Measurements from ENCODE around the gene NQO2. TPM values are rescaled to one million over a fixed set of nuclear protein-coding genes. Genes with fewer than 3 reads are reported as not detected.
"Not testable (repeated sequence)": the region's sequence is repeated elsewhere in the genome, so short reads cannot be mapped to it uniquely, and the experiment has no call there.

NQO2 gene
- total and polyA plus RNA-seq, 4 experiments from 2014 or later, result 34.2 to 53.1 (median 42.8) TPM

DNA sequence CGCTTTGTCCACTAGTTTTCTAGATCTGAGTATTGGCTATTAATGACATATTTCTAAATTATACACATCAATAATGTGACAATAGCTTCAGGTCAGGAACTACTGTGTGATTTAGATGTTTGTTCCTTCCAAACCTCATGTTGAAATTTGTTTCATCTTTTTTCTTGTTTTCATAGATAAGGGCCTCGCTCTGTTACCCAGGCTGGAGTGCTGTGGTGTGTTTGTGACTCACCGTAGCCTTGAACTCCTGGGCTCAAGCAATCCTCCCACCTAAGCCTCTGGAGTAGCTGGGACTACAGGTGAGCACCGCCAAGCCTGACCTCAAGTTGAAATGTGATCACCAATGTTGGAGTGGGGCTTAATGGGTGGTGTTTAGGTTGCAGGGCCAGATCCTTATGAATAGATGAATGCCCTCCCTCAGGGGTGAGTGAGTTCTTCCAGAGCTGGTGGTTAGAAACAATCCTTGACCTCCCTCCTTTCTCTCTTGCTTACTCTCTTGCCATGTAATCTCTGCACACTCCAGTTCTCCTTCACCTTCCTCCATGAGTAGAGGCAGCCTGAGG lies 5.9 kb upstream of the NQO2 start:
- H3K27ac ChIP-seq (ENCODE audit: low read depth, low read length), result no peak overlapping the region
- peak overlapping the region in 2 of 7 donors; percentile 17 to 47 for H3K27ac Mint-ChIP-seq

DNA sequence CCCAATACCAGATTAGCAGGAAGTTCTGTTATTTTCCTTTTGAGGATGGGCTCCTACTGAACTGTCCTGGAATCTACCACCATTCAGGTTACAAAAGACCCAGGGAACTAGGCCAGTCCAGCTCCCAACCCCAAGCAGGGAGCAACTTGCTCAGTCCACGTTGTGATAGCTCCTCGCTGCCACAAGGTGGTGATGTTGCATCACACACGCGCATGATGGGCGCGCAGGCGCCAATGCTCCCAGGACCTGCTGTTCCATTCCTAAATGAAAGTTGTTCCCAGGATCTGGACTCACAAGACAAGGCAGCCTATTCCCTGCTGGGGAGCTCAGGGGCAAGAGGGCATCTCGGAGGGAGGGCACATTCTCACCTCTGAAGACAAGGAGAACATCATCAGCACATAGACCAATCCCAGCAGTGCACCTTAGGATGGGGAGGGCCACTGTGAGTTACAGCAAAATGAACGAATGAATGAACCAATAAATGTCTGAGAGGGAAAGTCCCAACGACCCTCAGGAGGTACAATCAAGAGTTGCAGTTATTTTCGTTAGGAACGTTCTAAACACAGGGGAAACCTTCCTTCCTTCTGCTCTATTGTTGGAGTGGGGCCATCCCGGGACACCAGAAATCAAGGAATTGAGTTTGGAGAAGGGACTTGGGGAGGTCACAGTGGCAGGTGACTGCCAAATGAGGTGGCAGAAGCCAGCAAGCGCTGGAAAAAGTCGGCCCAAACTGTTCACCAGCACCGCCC lies 1.3 kb upstream of the NQO2 start:
- H3K27me3 Mint-ChIP-seq; H3K9me3 Mint-ChIP-seq; H3K27me3 ChIP-seq (ENCODE audit: insufficient read depth, low read length); H3K36me3 ChIP-seq (ENCODE audit: insufficient read depth, low read length); H3K9me3 ChIP-seq (ENCODE audit: control insufficient read depth in 1 of 2, low read length in 2 of 2): not testable (repeated sequence)
- Mint-ChIP-seq H3K27ac (peak overlapping the region; percentile 82 to 96 (median 91)), H3K36me3 (peaks cover 3 to 16% of the 10 kb centered on the region in 2 donors), H3K4me3 (peak overlapping the region; percentile 86 to 95 (median 91)), H3K4me1 (peaks cover 17 to 38% (median 26%) of the 10 kb centered on the region in 4 donors)
- Histone ChIP-seq H3K4me3 (ENCODE audit: low read length in 2 of 2) (peak overlapping the region; percentile 30 to 83), H3K27ac (ENCODE audit: low read depth, low read length) (peak overlapping the region; percentile 80), H3K4me1 (ENCODE audit: insufficient read depth, low read length) (peaks cover 23% of the 10 kb centered on the region)
- intact Hi-C loops (cut with micrococcal nuclease), result loop anchor here (2.0 to 10.0 kb wide), 4 partner anchors 164 to 456 kb away; partner anchors contain the start of genes PSMG4 and SLC22A23
- DNase-seq, result peak; percentile 79 to 83 (median 82)
- POLR2A ChIA-PET (ENCODE audit: partially characterized antibody), result interaction anchor here (0.7 to 6.7 kb wide), 8 partner anchors 9 to 70 kb away, joined by 3 to 90 read pairs (median 16); partner anchors contain the start of gene RIPK1
- CTCF ChIA-PET (ENCODE audit: partially characterized antibody), result interaction anchor here (1.3 to 7.7 kb wide), 9 partner anchors 9 to 253 kb away, joined by 3 to 152 read pairs (median 4); partner anchors contain the start of gene SERPINB1

More for the DNA sequence above, 5.9 kb upstream of the NQO2 start:
- peaks cover 0 to 11% of the 10 kb centered on the region in 2 donors for H3K36me3 Mint-ChIP-seq
- peaks cover 0 to 2% (median 0%) of the 10 kb centered on the region in 8 donors for H3K9me3 Mint-ChIP-seq
- H3K4me1 Mint-ChIP-seq, result peaks cover 9 to 26% (median 17%) of the 10 kb centered on the region in 4 donors
- ChIA-PET POLR2A (ENCODE audit: partially characterized antibody) (interaction anchor here (1.2 kb wide), 1 partner anchor 70 kb away, joined by 4 read pairs; no protein-coding TSS in a partner anchor), CTCF (ENCODE audit: partially characterized antibody) (no interaction called here)
- H3K27me3 ChIP-seq (ENCODE audit: insufficient read depth, low read length), result no peaks in the 10 kb centered on the region
- H3K36me3 ChIP-seq (ENCODE audit: insufficient read depth, low read length), result no peaks in the 10 kb centered on the region
- H3K27me3 Mint-ChIP-seq, result no peaks in the 10 kb centered on the region
- no peaks in the 10 kb centered on the region for H3K9me3 ChIP-seq (ENCODE audit: control insufficient read depth in 1 of 2, low read length in 2 of 2)
- no peak for DNase-seq
- H3K4me3 ChIP-seq (ENCODE audit: low read length in 2 of 2), result no peak overlapping the region
- intact Hi-C loops (cut with micrococcal nuclease), result loop anchor here (10.0 kb wide), 1 partner anchor 461 kb away; the partner anchor contains the start of gene SLC22A23
- H3K4me1 ChIP-seq (ENCODE audit: insufficient read depth, low read length), result peaks cover 15% of the 10 kb centered on the region
- H3K4me3 Mint-ChIP-seq, result no peak overlapping the region

DNA sequence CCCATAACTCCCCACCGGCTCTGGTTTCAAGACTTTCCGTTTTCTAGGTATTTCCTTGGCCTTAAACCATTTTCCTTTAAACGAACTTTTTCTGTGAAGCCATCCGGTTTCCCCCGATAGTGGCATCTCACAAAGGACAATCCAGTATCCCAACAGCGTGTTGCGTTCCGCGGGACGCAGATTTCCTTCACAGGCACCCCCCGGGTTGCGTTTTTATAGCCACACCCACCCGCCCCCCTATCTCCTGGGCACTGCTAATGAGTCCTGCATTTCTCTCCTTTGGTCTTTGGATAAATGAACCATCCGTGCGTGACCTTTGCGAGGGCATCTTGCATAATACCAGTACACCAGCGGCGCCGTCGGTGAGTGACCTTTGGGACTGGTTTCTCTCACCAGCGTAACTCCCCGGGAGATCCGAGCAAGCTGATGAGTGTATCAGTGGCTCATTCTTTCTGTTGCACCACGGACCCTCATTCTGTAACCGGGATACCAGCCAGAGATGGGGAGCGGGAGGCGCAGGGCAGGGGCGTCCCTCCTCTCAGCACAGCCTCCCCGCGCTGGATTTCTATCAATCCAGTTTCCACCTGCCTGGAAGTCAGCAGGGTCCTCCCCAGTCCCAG lies 586 bp upstream of the NQO2 start:
- H3K9me3 ChIP-seq (ENCODE audit: control insufficient read depth in 1 of 2, low read length in 2 of 2), result no peaks in the 10 kb centered on the region
- H3K27me3 Mint-ChIP-seq, result no peaks in the 10 kb centered on the region
- peaks cover 3 to 16% of the 10 kb centered on the region in 2 donors for H3K36me3 Mint-ChIP-seq
- H3K9me3 Mint-ChIP-seq, result peaks cover 0 to 2% (median 0%) of the 10 kb centered on the region in 8 donors
- H3K4me3 Mint-ChIP-seq, result peak overlapping the region; percentile 86 to 95 (median 91)
- H3K36me3 ChIP-seq (ENCODE audit: insufficient read depth, low read length), result peaks cover under 1% of the 10 kb centered on the region
- H3K4me1 ChIP-seq (ENCODE audit: insufficient read depth, low read length), result peaks cover 23% of the 10 kb centered on the region
- H3K4me3 ChIP-seq (ENCODE audit: low read length in 2 of 2), result peak overlapping the region; percentile 30 to 83
- ChIA-PET POLR2A (ENCODE audit: partially characterized antibody) (interaction anchor here (0.6 to 6.7 kb wide), 15 partner anchors 10 to 260 kb away, joined by 3 to 94 read pairs (median 5); partner anchors contain the start of genes RIPK1 and SERPINB1), CTCF (ENCODE audit: partially characterized antibody) (interaction anchor here (1.0 to 7.7 kb wide), 6 partner anchors 9 to 68 kb away, joined by 4 to 152 read pairs (median 18); partner anchors contain the start of gene RIPK1)
- H3K27ac Mint-ChIP-seq, result peak overlapping the region; percentile 82 to 96 (median 91)
- no peaks in the 10 kb centered on the region for H3K27me3 ChIP-seq (ENCODE audit: insufficient read depth, low read length)
- peak overlapping the region; percentile 80 for H3K27ac ChIP-seq (ENCODE audit: low read depth, low read length)
- intact Hi-C loops (cut with micrococcal nuclease), result loop anchor here (1.0 to 10.0 kb wide), 9 partner anchors 10 to 456 kb away; partner anchors contain the start of genes BPHL, PSMG4, RIPK1 and SLC22A23
- H3K4me1 Mint-ChIP-seq, result peaks cover 17 to 38% (median 26%) of the 10 kb centered on the region in 4 donors
- no peak for DNase-seq

DNA sequence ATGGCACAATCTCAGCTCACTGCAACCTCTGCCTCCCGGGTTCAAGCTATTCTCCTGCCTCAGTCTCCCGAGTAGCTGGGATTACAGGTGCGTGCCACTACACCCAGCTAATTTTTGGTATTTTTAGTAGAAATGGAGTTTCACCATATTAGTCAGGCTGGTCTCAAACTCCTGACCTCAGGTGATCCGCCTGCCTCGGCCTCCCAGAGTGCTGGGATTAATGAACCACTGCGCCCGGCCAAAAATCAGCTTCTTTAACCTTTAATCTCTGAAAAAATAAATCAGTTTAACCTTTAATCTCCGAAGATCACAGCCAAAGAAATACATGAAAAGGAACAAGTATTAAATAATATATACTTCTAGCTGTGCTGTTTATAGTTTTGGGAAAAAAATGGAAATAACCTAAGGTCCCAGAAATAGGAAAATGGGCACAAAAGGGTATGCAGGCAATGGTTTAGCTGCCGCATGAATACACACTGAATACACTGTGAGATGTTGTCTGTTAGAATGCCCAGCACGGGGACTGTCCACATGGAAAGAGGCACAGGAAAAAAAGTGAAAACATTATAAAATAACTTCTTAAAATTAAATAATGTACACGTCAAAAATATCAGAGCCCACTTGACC lies 1.6 kb downstream of the NQO2 start:
- intact Hi-C loops (cut with micrococcal nuclease), result no loop called here
- ChIA-PET CTCF (ENCODE audit: partially characterized antibody) (interaction anchor here (0.8 to 7.7 kb wide), 18 partner anchors 10 to 249 kb away, joined by 3 to 152 read pairs (median 6); partner anchors contain the start of gene RIPK1), POLR2A (ENCODE audit: partially characterized antibody) (interaction anchor here (0.7 to 6.7 kb wide), 10 partner anchors 10 to 69 kb away, joined by 3 to 94 read pairs (median 12); partner anchors contain the start of gene RIPK1)
- Histone ChIP-seq H3K4me1 (ENCODE audit: insufficient read depth, low read length) (peaks cover 23% of the 10 kb centered on the region), H3K27ac (ENCODE audit: low read depth, low read length) (no peak overlapping the region), H3K4me3 (ENCODE audit: low read length in 2 of 2) (no peak overlapping the region), H3K36me3 (ENCODE audit: insufficient read depth, low read length) (peaks cover 7% of the 10 kb centered on the region), H3K27me3 (ENCODE audit: insufficient read depth, low read length) (no peaks in the 10 kb centered on the region), H3K9me3 (ENCODE audit: control insufficient read depth in 1 of 2, low read length in 2 of 2) (no peaks in the 10 kb centered on the region)
- Mint-ChIP-seq H3K9me3 (peaks cover 0 to 2% (median 0%) of the 10 kb centered on the region in 8 donors), H3K36me3 (peaks cover 21 to 27% of the 10 kb centered on the region in 2 donors), H3K4me3 (peak overlapping the region; percentile 35 to 92 (median 87)), H3K27ac (peak overlapping the region in 4 of 7 donors; percentile 31 to 91 (median 54)), H3K27me3 (no peaks in the 10 kb centered on the region), H3K4me1 (peaks cover 18 to 38% (median 29%) of the 10 kb centered on the region in 4 donors)
- no peak for DNase-seq

DNA sequence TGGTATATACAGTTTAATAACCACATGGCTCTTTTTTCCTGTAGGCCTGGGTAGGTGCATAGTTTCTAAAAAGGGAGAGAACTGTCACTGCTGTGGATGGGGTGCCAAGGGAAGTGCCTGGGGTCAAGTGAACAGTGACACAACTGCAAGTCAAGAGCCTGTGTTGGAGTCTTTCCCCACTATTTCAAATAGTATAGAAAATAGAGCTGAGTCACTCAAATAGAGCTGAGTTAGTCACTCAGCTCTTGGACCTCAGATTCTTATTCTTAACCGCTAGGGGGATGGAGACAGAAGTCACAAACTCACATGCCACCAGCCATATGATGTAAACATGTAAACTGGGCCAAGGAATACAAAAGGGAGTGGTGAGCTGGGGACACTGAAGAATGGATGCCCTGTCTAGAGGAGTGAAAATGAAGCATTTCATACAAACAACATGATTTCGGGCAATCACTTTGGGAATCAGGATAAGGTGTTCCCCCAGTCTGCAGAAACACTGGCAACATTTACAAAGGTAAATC lies 2.1 kb downstream of the NQO2 start:
- peak; percentile 49 to 60 (median 50) for DNase-seq
- H3K27ac ChIP-seq (ENCODE audit: low read depth, low read length), result no peak overlapping the region
- H3K27ac Mint-ChIP-seq, result peak overlapping the region in 6 of 7 donors; percentile 5 to 90 (median 42)
- CTCF ChIA-PET (ENCODE audit: partially characterized antibody), result interaction anchor here (1.2 to 7.7 kb wide), 16 partner anchors 9 to 157 kb away, joined by 3 to 152 read pairs (median 8); partner anchors contain the start of gene RIPK1
- H3K27me3 ChIP-seq (ENCODE audit: insufficient read depth, low read length), result no peaks in the 10 kb centered on the region
- POLR2A ChIA-PET (ENCODE audit: partially characterized antibody), result interaction anchor here (0.6 to 6.7 kb wide), 12 partner anchors 9 to 1478 kb away, joined by 3 to 94 read pairs (median 4); partner anchors contain the start of gene RIPK1
- H3K4me1 Mint-ChIP-seq, result peaks cover 20 to 40% (median 30%) of the 10 kb centered on the region in 4 donors
- intact Hi-C loops (cut with micrococcal nuclease), result no loop called here
- H3K36me3 ChIP-seq (ENCODE audit: insufficient read depth, low read length), result peaks cover 13% of the 10 kb centered on the region
- H3K4me3 ChIP-seq (ENCODE audit: low read length in 2 of 2), result no peak overlapping the region
- H3K4me1 ChIP-seq (ENCODE audit: insufficient read depth, low read length), result peaks cover 23% of the 10 kb centered on the region
- H3K9me3 ChIP-seq (ENCODE audit: control insufficient read depth in 1 of 2, low read length in 2 of 2), result no peaks in the 10 kb centered on the region
- no peaks in the 10 kb centered on the region for H3K27me3 Mint-ChIP-seq
- H3K4me3 Mint-ChIP-seq, result peak overlapping the region; percentile 15 to 80 (median 58)
- peaks cover 0 to 2% (median 0%) of the 10 kb centered on the region in 8 donors for H3K9me3 Mint-ChIP-seq
- H3K36me3 Mint-ChIP-seq, result peaks cover 24 to 33% of the 10 kb centered on the region in 2 donors

DNA sequence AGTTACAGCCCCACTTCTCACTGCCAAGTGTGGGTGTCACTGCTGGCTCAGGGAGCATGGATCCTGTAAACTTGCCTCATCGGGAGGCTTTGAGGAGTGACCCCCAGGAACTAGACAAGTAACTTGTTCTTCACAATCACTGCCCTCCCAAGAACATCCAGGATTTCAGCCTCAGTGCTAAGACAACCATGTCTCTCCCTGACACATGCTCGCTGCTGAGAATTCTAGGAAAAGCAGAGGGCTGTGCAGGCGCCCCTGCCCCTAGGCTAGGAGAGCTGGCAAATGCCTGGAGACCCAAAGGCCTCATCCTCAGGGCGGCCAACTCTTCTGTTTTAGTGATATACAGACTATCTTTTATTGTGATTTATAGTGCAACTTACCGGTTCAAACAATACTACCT lies 3.5 kb downstream of the NQO2 start:
- Mint-ChIP-seq H3K4me3 (peak overlapping the region in 2 of 8 donors; percentile 20 to 42), H3K36me3 (peaks cover 37 to 42% of the 10 kb centered on the region in 2 donors), H3K4me1 (peaks cover 21 to 37% (median 30%) of the 10 kb centered on the region in 4 donors), H3K27ac (peak overlapping the region in 2 of 7 donors; percentile 44)
- H3K27ac ChIP-seq (ENCODE audit: low read depth, low read length); DNase-seq; intact Hi-C loops (cut with micrococcal nuclease); H3K4me3 ChIP-seq (ENCODE audit: low read length in 2 of 2); H3K9me3 Mint-ChIP-seq; H3K27me3 ChIP-seq (ENCODE audit: insufficient read depth, low read length); H3K9me3 ChIP-seq (ENCODE audit: control insufficient read depth in 1 of 2, low read length in 2 of 2); H3K27me3 Mint-ChIP-seq: not testable (repeated sequence)
- peaks cover 23% of the 10 kb centered on the region for H3K4me1 ChIP-seq (ENCODE audit: insufficient read depth, low read length)
- ChIA-PET POLR2A (ENCODE audit: partially characterized antibody) (interaction anchor here (4.2 to 4.5 kb wide), 2 partner anchors 21 to 49 kb away, joined by 78 to 94 read pairs; no protein-coding TSS in a partner anchor), CTCF (ENCODE audit: partially characterized antibody) (interaction anchor here (0.7 to 7.7 kb wide), 3 partner anchors 14 to 993 kb away, joined by 3 to 152 read pairs (median 12); no protein-coding TSS in a partner anchor)
- peaks cover 21% of the 10 kb centered on the region for H3K36me3 ChIP-seq (ENCODE audit: insufficient read depth, low read length)
